ENCODE measurements around the gene MRPS25. TPM values are rescaled to one million over a fixed set of nuclear protein-coding genes. Genes with fewer than 3 reads are reported as not detected.

Gene MRPS25
- total RNA-seq, 1 experiment from 2014 or later = 53.2 TPM

- Histone ChIP-seq H2BK5ac (ENCODE audit: insufficient read length, low read length) (no peak overlapping the region), H3K27me3 (ENCODE audit: insufficient read depth, low read length) (no peaks in the 10 kb centered on the region), H3K4ac (ENCODE audit: low read depth, low read length) (no peak overlapping the region), H3K9ac (ENCODE audit: extremely low read depth, insufficient read length, low read length) (no peak overlapping the region), H3K23ac (ENCODE audit: insufficient read length, low read depth, low read length) (no peak overlapping the region), H4K91ac (ENCODE audit: insufficient read length, low read depth, low read length) (no peak overlapping the region), H2BK20ac (ENCODE audit: low read depth, low read length, poor library complexity, severe bottlenecking) (no peak overlapping the region), H2BK15ac (ENCODE audit: low read depth, low read length) (no peak overlapping the region), H3K9me3 (ENCODE audit: control insufficient read depth, low read depth, low read length) (no peaks in the 10 kb centered on the region), H3K79me2 (ENCODE audit: insufficient read depth, low read length) (no peaks in the 10 kb centered on the region), H3K79me1 (ENCODE audit: insufficient read depth, low read depth, low read length, poor library complexity, severe bottlenecking) (no peaks in the 10 kb centered on the region), H4K8ac (replicated peaks; ENCODE audit: insufficient read length, low read depth, low read length) (no peak overlapping the region), H3K27ac (ENCODE audit: insufficient read length, low read depth, low read length) (no peak overlapping the region), H4K20me1 (ENCODE audit: control insufficient read depth, insufficient read depth, insufficient read length) (no peaks in the 10 kb centered on the region), H3K14ac (ENCODE audit: insufficient read depth, low read length) (no peak overlapping the region), H3T11ph (ENCODE audit: low read length) (no peak overlapping the region), H2BK12ac (ENCODE audit: insufficient read length, low read depth, low read length) (no peak overlapping the region), H2AFZ (ENCODE audit: low read length) (no peak overlapping the region), H3K4me2 (ENCODE audit: insufficient read depth, insufficient read length, low read length) (no peak overlapping the region), H2BK120ac (ENCODE audit: low read depth, low read length, poor library complexity, severe bottlenecking) (no peak overlapping the region), H3K23me2 (ENCODE audit: insufficient read length, low read depth, low read length, poor library complexity, severe bottlenecking) (no peaks in the 10 kb centered on the region), H3K18ac (ENCODE audit: insufficient read length, low read depth, low read length) (no peak overlapping the region), H4K5ac (ENCODE audit: insufficient read length, low read depth, low read length) (no peak overlapping the region), H2AK5ac (ENCODE audit: insufficient read length, low read length) (no peak overlapping the region), H3K56ac (ENCODE audit: insufficient read length, low read depth, low read length) (no peak overlapping the region), H3K4me1 (ENCODE audit: insufficient read depth, low read length) (no peaks in the 10 kb centered on the region)
- Mint-ChIP-seq H3K27me3 (ENCODE audit: low read depth) (no peaks in the 10 kb centered on the region), H3K36me3 (ENCODE audit: insufficient read depth in 1 of 3, low read depth in 3 of 3) (peaks cover 12 to 31% (median 30%) of the 10 kb centered on the region in 3 experiments; a peak in 6 of 7 replicates), H3K4me1 (no peaks in the 10 kb centered on the region), H3K27ac (no peak overlapping the region), H3K4me3 (no peak overlapping the region), H3K9me3 (no peaks in the 10 kb centered on the region)
- DNase-seq = no peak
- WGBS (ENCODE audit: extremely low coverage, insufficient read length, low lambda C conversion rate) = no CpG with 5 or more reads among the region's 2 CpGs
- TF ChIP-seq, protein P1, sequence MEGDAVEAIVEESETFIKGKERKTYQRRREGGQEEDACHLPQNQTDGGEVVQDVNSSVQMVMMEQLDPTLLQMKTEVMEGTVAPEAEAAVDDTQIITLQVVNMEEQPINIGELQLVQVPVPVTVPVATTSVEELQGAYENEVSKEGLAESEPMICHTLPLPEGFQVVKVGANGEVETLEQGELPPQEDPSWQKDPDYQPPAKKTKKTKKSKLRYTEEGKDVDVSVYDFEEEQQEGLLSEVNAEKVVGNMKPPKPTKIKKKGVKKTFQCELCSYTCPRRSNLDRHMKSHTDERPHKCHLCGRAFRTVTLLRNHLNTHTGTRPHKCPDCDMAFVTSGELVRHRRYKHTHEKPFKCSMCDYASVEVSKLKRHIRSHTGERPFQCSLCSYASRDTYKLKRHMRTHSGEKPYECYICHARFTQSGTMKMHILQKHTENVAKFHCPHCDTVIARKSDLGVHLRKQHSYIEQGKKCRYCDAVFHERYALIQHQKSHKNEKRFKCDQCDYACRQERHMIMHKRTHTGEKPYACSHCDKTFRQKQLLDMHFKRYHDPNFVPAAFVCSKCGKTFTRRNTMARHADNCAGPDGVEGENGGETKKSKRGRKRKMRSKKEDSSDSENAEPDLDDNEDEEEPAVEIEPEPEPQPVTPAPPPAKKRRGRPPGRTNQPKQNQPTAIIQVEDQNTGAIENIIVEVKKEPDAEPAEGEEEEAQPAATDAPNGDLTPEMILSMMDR (conservative IDR thresholded peaks at IDR 0.05) = no peak
Measured at GRCh38 chr3:15071699-15072098, 6.6 kb upstream of the MRPS25 start.

Measured in H9 (cell line).